Muscle layer of duodenum (tissue), 2 donors: Measurements from ENCODE around the gene DUS2.

ENCODE experiments used
- H3K27ac ChIP-seq: one replicate; pipeline ENCODE4 v1.7.0; 2013; ENCODE audit warnings: mild to moderate bottlenecking, low read length
- H3K27me3 ChIP-seq: one replicate; pipeline ENCODE4 v1.7.0; 2013; ENCODE audit warnings: low read depth, mild to moderate bottlenecking, control low read depth, low read length
- H3K36me3 ChIP-seq, 2 donors: one replicate each; pipeline ENCODE4 v1.7.0; 2013; ENCODE audit warnings: low read length in 2 of 2, control low read depth in 1 of 2, mild to moderate bottlenecking in 1 of 2; ENCODE audit not compliant: insufficient read depth in 2 of 2, control insufficient read depth in 1 of 2
- H3K4me1 ChIP-seq, 2 donors: one replicate each; pipeline ENCODE4 v1.7.0; 2013; ENCODE audit warnings: low read length in 2 of 2, mild to moderate bottlenecking in 2 of 2, control low read depth in 1 of 2, moderate library complexity in 1 of 2; ENCODE audit not compliant: insufficient read depth in 2 of 2, control insufficient read depth in 1 of 2
- H3K4me3 ChIP-seq, 2 donors: one replicate each; pipeline ENCODE4 v1.7.0; 2013; ENCODE audit warnings: low read length in 2 of 2, low read depth in 1 of 2, mild to moderate bottlenecking in 1 of 2
- H3K9me3 ChIP-seq, 2 donors: one replicate each; pipeline ENCODE4 v1.7.0; 2013; ENCODE audit warnings: low read length in 2 of 2, control low read depth in 1 of 2, mild to moderate bottlenecking in 1 of 2; ENCODE audit not compliant: control insufficient read depth in 1 of 2
- donor health status: healthy.

Gene DUS2

DNA sequence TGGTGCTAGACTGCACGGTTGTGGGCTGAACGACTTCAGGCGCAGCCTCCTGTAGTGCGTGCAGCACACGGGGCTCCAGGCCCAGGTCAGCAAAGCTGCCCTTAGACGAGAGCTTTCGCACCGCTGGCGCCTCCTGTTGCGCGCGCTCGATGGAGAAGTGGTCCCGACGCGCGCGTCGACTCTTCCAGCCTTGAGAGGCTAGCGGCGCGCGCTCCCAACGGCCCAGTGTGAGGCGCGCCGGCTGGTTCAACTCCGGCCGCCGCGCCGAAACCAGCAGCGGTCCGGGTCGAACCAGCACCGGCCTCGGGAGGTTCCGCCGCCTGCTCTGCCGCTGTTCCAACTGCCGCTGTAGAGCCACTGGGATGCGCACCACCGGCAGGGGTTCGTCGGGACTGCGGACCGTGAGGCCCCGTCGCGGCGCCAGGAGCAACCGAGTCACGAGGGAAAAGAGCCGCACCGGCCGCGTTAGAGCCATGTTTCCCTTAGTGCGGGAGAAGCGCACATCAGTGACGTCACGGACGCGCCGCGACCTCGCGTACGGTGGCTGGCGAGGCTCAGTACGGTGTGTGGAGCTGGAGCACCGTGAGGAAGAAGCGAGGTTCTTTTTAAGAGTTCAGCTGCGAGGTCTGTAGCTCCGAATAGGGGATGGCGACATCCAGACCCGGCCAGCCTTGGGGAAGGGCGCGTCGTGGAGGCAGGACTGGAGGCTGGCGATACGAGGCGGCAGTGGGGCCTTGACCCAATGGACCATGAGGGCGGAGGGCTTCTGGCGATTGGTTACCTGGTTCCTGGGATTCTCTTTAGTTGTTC, at the start of gene DUS2, which contains the start of gene DDX28:
Gene DUS2 (plus strand): TSS at position 557 of the 810 bp plus-strand sequence. CDS start 14,740 bp downstream, outside the sequence.
Gene DDX28 (minus strand): TSS at position 505 of the 810 bp plus-strand sequence. CDS start 30 bp downstream, at position 475.
- H3K9me3 ChIP-seq, result no peaks in the 10 kb centered on the region
- H3K4me3 ChIP-seq, result peak within 1 kb of the TSS; percentile 82 to 100
- peaks cover 10 to 28% of the 10 kb centered on the region in 2 donors for H3K4me1 ChIP-seq
- peaks cover 0 to 12% of the 10 kb centered on the region in 2 donors for H3K36me3 ChIP-seq
- H3K27me3 ChIP-seq, result no peaks in the 10 kb centered on the region
- peak within 1 kb of the TSS; percentile 94 for H3K27ac ChIP-seq

DNA sequence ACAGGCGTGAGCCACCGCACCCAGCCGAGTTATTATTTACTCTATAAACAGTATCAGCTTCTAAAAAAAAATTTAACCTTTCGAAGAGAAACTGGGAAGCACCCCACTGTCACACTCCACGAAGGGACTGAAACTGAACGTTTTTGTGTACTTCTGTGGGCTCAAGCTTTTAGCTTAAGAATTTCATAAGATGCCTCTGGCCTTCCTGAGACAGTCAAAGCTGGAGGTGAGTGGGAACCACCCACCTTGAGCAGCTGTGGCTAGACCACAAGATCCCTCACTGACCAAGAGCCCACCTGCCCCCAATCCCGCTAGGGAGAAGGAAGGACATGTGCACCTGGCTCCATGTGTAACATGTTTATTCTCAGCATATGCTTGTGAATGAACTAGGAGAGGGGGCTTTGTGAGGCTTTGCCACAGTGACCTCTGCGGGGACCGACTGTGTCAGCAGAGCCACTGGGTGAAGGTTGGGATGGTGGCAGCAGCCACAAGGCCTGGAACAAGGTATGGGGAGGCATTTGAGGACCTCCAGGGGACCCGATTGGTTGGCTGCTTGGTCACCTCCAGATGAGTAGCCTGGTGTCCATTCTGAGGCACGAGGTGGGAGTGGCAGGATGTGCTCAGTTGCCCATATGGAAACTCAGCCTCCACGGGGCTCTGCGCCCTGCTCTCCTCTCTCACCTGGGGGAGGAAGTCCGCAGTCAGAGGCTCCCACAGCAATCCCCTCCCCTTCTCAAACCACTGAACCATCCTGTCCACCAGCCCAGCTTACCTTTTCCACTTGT, 47.6 kb upstream of the DUS2 start:
- Histone ChIP-seq H3K27me3 (no peaks in the 10 kb centered on the region), H3K4me3 (no peak overlapping the region), H3K4me1 (no peaks in the 10 kb centered on the region), H3K36me3 (no peaks in the 10 kb centered on the region), H3K27ac (no peak overlapping the region), H3K9me3 (no peaks in the 10 kb centered on the region)

DNA sequence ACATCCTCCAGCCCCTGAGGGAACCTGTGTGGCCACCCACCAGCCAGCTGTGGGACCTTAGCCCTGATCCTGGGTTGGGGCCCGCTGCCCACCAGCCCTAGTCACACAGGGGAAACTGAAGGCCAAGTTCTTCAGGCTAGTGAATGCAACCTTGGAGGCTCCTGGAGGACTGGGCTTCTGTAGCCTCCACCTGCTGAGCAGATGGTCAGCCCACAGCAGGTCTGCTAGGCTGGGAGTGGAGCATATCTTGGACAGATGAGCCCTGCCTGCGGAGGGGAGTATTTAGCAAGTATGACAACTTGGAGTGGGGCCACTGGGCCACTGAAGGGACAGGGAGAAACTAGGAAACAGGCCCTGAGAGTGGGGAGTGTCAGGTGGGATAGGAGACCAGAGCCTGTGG, 46.9 kb upstream of the DUS2 start:
- Histone ChIP-seq H3K36me3 (no peaks in the 10 kb centered on the region), H3K4me1 (no peaks in the 10 kb centered on the region), H3K27ac (no peak overlapping the region), H3K4me3 (no peak overlapping the region), H3K27me3 (no peaks in the 10 kb centered on the region), H3K9me3 (no peaks in the 10 kb centered on the region)

DNA sequence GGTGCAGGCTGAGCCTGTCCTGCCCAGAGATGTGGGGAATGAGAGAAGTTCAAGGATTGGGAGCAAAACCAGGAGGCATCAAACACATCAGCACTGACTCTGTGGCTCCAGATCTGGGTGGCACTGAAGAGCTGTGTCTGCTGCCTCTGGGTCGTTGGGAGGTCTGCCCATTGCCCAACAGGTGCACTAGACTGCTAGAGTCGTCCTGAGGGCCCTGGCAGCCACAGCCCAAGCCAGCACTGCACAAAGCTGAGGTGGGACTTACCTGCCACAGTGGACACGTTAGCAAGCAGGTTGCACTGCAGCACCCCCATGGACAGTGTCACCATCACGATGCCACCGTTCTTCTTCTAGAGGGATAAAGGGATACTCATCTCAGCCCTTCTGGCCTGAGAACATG, 46.1 kb upstream of the DUS2 start:
- Histone ChIP-seq H3K4me3 (no peak overlapping the region), H3K27me3 (no peaks in the 10 kb centered on the region), H3K9me3 (no peaks in the 10 kb centered on the region), H3K4me1 (no peaks in the 10 kb centered on the region), H3K27ac (no peak overlapping the region), H3K36me3 (no peaks in the 10 kb centered on the region)

DNA sequence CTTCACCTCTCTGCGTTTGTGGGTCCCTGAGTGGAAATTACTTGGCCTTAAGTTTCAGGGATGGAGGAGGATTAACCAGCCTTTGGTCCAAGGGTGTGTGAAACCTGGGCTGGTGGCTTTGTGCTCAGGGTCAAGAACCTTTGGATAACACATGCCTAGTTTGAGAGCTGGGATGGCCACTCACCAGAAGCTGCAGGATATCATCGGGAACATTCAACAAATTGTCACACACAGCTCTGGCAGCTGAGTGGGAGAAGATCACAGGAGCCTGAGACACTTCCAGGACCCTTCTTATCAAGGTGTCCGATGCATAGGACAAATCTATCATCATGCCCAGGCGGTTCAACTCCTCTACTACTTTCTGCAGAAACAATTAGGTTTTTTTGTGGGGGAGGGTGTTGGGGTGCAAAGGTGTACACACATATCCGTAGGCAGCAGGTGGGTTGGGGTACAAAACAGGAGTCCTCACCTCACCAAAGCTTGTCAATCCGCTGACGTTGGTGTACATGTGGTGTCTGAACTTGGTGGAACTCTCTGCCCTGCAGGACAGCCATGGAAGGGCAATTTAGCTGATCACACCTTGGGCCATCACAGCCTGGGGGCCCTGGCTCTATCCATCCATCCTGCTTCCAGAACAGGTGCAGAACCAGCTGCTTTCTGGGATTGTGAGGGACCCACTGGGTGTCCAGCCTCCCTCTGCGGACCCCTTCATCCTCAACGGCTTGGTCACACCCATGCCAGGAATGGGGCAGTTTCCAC, 45.4 kb upstream of the DUS2 start:
- no peaks in the 10 kb centered on the region for H3K36me3 ChIP-seq
- no peak overlapping the region for H3K4me3 ChIP-seq
- H3K27me3 ChIP-seq, result no peaks in the 10 kb centered on the region
- H3K27ac ChIP-seq, result no peak overlapping the region
- no peaks in the 10 kb centered on the region for H3K4me1 ChIP-seq
- no peaks in the 10 kb centered on the region for H3K9me3 ChIP-seq

GRCh38 chr16:67979955-67980678, 43.0 kb upstream of the DUS2 start, which contains the start of gene DPEP3:
TSS of gene DPEP3 (minus strand) at chr16:67980499. CDS start at chr16:67980380, 119 bp downstream.
- Histone ChIP-seq H3K36me3 (no peaks in the 10 kb centered on the region), H3K27ac (no peak within 1 kb of the TSS), H3K4me3 (no peak within 1 kb of the TSS), H3K27me3 (no peaks in the 10 kb centered on the region), H3K9me3 (no peaks in the 10 kb centered on the region), H3K4me1 (peaks cover 0 to 4% of the 10 kb centered on the region in 2 donors)

DNA sequence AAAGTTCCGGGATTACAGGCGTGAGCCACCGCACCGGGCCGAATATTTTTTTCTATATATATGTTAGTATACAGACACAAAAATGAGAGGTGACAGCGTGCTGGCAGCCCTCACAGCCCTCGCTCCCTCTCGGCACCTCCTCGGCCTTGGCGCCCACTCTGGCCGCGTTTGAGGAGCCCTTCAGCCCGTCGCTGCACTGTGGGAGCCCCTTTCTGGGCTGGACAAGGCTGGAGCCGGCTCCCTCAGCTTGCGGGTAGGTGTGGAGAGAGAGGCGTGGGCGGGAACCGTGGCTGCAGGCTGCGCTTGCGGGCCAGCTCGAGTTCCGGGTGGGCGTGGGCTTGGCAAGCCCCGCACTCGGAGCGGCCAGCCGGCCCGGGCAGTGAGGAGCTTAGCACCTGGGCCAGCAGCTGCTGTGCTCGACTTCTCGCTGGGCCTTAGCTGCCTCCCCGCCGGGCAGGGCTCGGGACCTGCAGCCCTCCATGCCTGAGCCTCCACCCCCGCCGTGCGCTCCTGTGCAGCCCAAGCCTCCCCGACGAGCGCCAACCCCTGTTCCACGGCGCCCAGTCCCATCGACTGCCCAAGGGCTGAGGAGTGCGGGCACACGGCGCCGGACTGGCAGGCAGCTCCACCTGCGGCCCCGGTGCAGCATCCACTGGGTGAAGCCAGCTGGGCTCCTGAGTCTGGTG, 40.9 kb upstream of the DUS2 start:
- no peak overlapping the region for H3K4me3 ChIP-seq
- no peaks in the 10 kb centered on the region for H3K27me3 ChIP-seq
- H3K27ac ChIP-seq, result no peak overlapping the region
- H3K36me3 ChIP-seq, result no peaks in the 10 kb centered on the region
- H3K4me1 ChIP-seq, result peaks cover 0 to 4% of the 10 kb centered on the region in 2 donors
- no peaks in the 10 kb centered on the region for H3K9me3 ChIP-seq

GRCh38 chr16:67986949-67987348, 36.1 kb upstream of the DUS2 start:
- peaks cover 0 to 4% of the 10 kb centered on the region in 2 donors for H3K4me1 ChIP-seq
- no peak overlapping the region for H3K4me3 ChIP-seq
- no peak overlapping the region for H3K27ac ChIP-seq
- no peaks in the 10 kb centered on the region for H3K36me3 ChIP-seq
- H3K9me3 ChIP-seq, result no peaks in the 10 kb centered on the region
- H3K27me3 ChIP-seq, result no peaks in the 10 kb centered on the region

GRCh38 chr16:67987460-67988160, 35.5 kb upstream of the DUS2 start:
- H3K4me3 ChIP-seq, result no peak overlapping the region
- H3K36me3 ChIP-seq, result no peaks in the 10 kb centered on the region
- H3K27me3 ChIP-seq, result no peaks in the 10 kb centered on the region
- H3K27ac ChIP-seq, result no peak overlapping the region
- H3K4me1 ChIP-seq, result peaks cover 0 to 4% of the 10 kb centered on the region in 2 donors
- no peaks in the 10 kb centered on the region for H3K9me3 ChIP-seq

GRCh38 chr16:67988675-67989074, 34.4 kb upstream of the DUS2 start:
- Histone ChIP-seq H3K4me3 (no peak overlapping the region), H3K27ac (no peak overlapping the region), H3K36me3 (no peaks in the 10 kb centered on the region), H3K27me3 (no peaks in the 10 kb centered on the region), H3K4me1 (peaks cover 3 to 14% of the 10 kb centered on the region in 2 donors), H3K9me3 (no peaks in the 10 kb centered on the region)
